KMS-11 (cell line): ENCODE results near the gene BZW1.
"Not testable (repeated sequence)": the region's sequence is repeated elsewhere in the genome, so short reads cannot be mapped to it uniquely, and the experiment has no call there.

Source experiments
- H2AFZ ChIP-seq: fragments of 200-600 bp; sonication (generic); 2 replicates; pipeline ENCODE4 v1.6.1; 2016; ENCODE audit warnings: antibody characterized with exemption, mixed run types, low read depth
- H3K27ac ChIP-seq: fragments of 200-600 bp; sonication (generic); 2 replicates; pipeline ENCODE4 v1.6.1; 2016; ENCODE audit warnings: mild to moderate bottlenecking, mixed run types
- H3K27me3 ChIP-seq: fragments of 200-600 bp; sonication (generic); 2 replicates; pipeline ENCODE4 v1.6.1; 2017; ENCODE audit warnings: mild to moderate bottlenecking, low read depth, mixed run types, moderate library complexity; ENCODE audit not compliant: insufficient read depth
- H3K36me3 ChIP-seq: fragments of 200-600 bp; sonication (generic); 2 replicates; pipeline ENCODE4 v1.6.1; 2017; ENCODE audit warnings: mild to moderate bottlenecking, mixed run types; ENCODE audit not compliant: insufficient read depth
- H3K4me1 ChIP-seq: fragments of 200-600 bp; sonication (generic); 2 replicates; pipeline ENCODE4 v1.6.1; 2016; ENCODE audit warnings: mild to moderate bottlenecking, low read depth, mixed run types; ENCODE audit not compliant: poor library complexity, severe bottlenecking
- H3K4me2 ChIP-seq: fragments of 200-600 bp; sonication (generic); 2 replicates; pipeline ENCODE4 v1.7.0; 2016; ENCODE audit warnings: mild to moderate bottlenecking, mixed run types
- H3K4me3 ChIP-seq: fragments of 200-600 bp; sonication (generic); IDR thresholded peaks from 2 replicates; pipeline ENCODE4 v1.6.1; 2017; ENCODE audit warnings: low read depth, low read length, mixed read lengths; ENCODE audit not compliant: insufficient read depth
- H3K79me2 ChIP-seq: fragments of 200-600 bp; sonication (generic); 2 replicates; pipeline ENCODE4 v1.6.1; 2016; ENCODE audit warnings: low read depth, mixed run types; ENCODE audit not compliant: insufficient read depth
- H3K9ac ChIP-seq: fragments of 200-600 bp; sonication (generic); 2 replicates; pipeline ENCODE4 v1.6.1; 2016; ENCODE audit warnings: mild to moderate bottlenecking, mixed run types
- H4K20me1 ChIP-seq: fragments of 200-600 bp; sonication (generic); 2 replicates; pipeline ENCODE4 v1.6.1; 2016; ENCODE audit warnings: mild to moderate bottlenecking, mixed run types; ENCODE audit not compliant: insufficient read depth
- CTCF ChIP-seq: fragments of 200-600 bp; sonication (generic); conservative IDR thresholded peaks from 2 replicates; pipeline ENCODE4 v1.6.1; 2017; ENCODE audit warnings: low read depth, mild to moderate bottlenecking, antibody characterized with exemption, low read length, moderate library complexity, mixed read lengths

BZW1 gene

GRCh38 chr2:200810998-200811332, 745 bp upstream of the BZW1 start:
- peaks cover 41% of the 10 kb centered on the region for H3K79me2 ChIP-seq
- H3K4me1 ChIP-seq, result peaks cover 36% of the 10 kb centered on the region
- H2AFZ ChIP-seq, result peak overlapping the region; percentile 69
- H3K27me3 ChIP-seq, result no peaks in the 10 kb centered on the region
- peak overlapping the region; percentile 86; the same call in 1 of the 2 replicates for H3K27ac ChIP-seq
- TF ChIP-seq CTCF, result no peak
- H3K36me3 ChIP-seq, result peaks cover 3% of the 10 kb centered on the region; the same call in 1 of the 2 replicates
- no peaks in the 10 kb centered on the region for H4K20me1 ChIP-seq
- peak overlapping the region; percentile 94; the same call in 1 of the 2 replicates for H3K9ac ChIP-seq
- peak overlapping the region; percentile 40 for H3K4me2 ChIP-seq
- peak overlapping the region; percentile 85 for H3K4me3 ChIP-seq

GRCh38 chr2:200812122-200813022, 662 bp downstream of the BZW1 start:
- Histone ChIP-seq H3K9ac (peak overlapping the region; percentile 94), H2AFZ (peak overlapping the region; percentile 69; the same call in 1 of the 2 replicates), H4K20me1 (no peaks in the 10 kb centered on the region), H3K79me2 (peaks cover 53% of the 10 kb centered on the region), H3K36me3 (peaks cover 10% of the 10 kb centered on the region; the same call in 1 of the 2 replicates), H3K4me3 (peak overlapping the region; percentile 72), H3K4me2 (peak overlapping the region; percentile 99), H3K27me3 (no peaks in the 10 kb centered on the region), H3K27ac (peak overlapping the region; percentile 86), H3K4me1 (peaks cover 50% of the 10 kb centered on the region)
- TF ChIP-seq CTCF, result peak; percentile 28; the same call in 1 of the 2 replicates

DNA sequence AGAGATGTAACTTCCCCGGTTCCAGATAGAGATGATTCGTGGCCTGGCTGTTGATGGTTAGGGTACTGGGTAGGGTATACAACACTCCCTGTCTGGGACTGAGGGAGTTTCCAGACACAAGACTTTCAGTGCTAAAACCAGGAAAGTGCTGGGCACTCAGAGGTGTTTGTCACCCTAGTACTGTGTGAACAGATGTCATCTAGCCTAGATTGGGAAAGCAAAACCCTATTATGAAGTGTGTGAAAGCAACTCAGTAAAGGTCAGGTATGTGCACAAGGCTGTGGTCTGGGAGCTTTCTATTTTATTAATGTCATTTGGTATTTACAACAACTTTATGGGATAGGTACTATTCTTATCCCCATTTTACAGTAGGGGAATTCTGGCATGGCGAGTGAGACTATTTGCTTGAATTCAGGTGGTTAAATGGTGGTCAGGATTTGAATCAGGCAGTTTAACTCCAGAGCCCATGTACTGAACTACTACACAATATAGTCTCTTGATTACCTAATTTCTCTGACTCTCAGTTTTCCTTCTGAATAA, 2.6 kb downstream of the BZW1 start:
- no peaks in the 10 kb centered on the region for H4K20me1 ChIP-seq
- TF ChIP-seq CTCF, result no peak
- H3K4me1 ChIP-seq, result peaks cover 51% of the 10 kb centered on the region
- H3K36me3 ChIP-seq, result peaks cover 18% of the 10 kb centered on the region; the same call in 1 of the 2 replicates
- peaks cover 53% of the 10 kb centered on the region for H3K79me2 ChIP-seq
- H3K4me3 ChIP-seq, result no peak overlapping the region
- peak overlapping the region; percentile 94; the same call in 1 of the 2 replicates for H3K9ac ChIP-seq
- no peaks in the 10 kb centered on the region for H3K27me3 ChIP-seq
- peak overlapping the region; percentile 99 for H3K4me2 ChIP-seq
- H3K27ac ChIP-seq, result peak overlapping the region; percentile 86
- H2AFZ ChIP-seq, result no peak overlapping the region

- peak overlapping the region; percentile 86 for H3K27ac ChIP-seq
- peaks cover 51% of the 10 kb centered on the region for H3K4me1 ChIP-seq
- H4K20me1 ChIP-seq, result no peaks in the 10 kb centered on the region
- peak overlapping the region; percentile 53 for H3K4me3 ChIP-seq
- no peak for TF ChIP-seq CTCF
- peaks cover 24% of the 10 kb centered on the region; the same call in 1 of the 2 replicates for H3K36me3 ChIP-seq
- peak overlapping the region; percentile 99 for H3K4me2 ChIP-seq
- H3K79me2 ChIP-seq, result peaks cover 53% of the 10 kb centered on the region
- H2AFZ ChIP-seq, result no peak overlapping the region
- H3K27me3 ChIP-seq, result no peaks in the 10 kb centered on the region
- H3K9ac ChIP-seq, result no peak overlapping the region
Observed at GRCh38 chr2:200814917-200815316, 3.2 kb downstream of the BZW1 start.

DNA sequence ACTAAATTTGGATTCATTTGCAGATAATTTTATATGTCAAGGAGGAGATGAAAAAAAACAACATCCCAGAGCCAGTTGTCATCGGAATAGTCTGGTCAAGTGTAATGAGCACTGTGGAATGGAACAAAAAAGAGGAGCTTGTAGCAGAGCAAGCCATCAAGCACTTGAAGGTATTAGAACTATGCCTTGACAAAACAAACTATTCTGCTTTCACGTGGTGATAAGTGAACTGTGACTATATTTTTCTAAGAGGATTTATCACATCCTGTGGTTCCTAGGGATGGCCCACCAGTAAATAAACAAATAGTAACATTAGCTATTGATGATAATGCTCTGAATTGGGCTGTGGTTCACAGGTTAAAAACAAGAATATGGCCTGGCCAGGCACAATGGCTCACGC, 7.0 kb downstream of the BZW1 start:
- not testable (repeated sequence) for H4K20me1 ChIP-seq, H3K27me3 ChIP-seq, H3K9ac ChIP-seq, H2AFZ ChIP-seq, H3K4me3 ChIP-seq, H3K27ac ChIP-seq, H3K4me2 ChIP-seq
- Histone ChIP-seq H3K36me3 (peaks cover 35% of the 10 kb centered on the region; the same call in 1 of the 2 replicates), H3K4me1 (peaks cover 38% of the 10 kb centered on the region), H3K79me2 (peaks cover 33% of the 10 kb centered on the region; the same call in 1 of the 2 replicates)
